GM06990 (cell line): Measurements from ENCODE around the gene AMDHD1.
A peak's percentile ranks its signal among the peaks of the same experiment; 100 is the strongest.

Experiments used
- DNase-seq: peaks from one replicate; pipeline ENCODE4 v3.0.0-alpha.2; 2011; ENCODE audit not compliant: insufficient read length; ENCODE audit errors: extremely low read depth
- H3K27me3 ChIP-seq: replicated peaks from 2 replicates; pipeline ENCODE4 v1.6.0; 2011; ENCODE audit warnings: low read length; ENCODE audit not compliant: control insufficient read depth, insufficient read depth
- H3K36me3 ChIP-seq: 2 replicates; pipeline ENCODE4 v1.5.1; 2011; ENCODE audit warnings: low read length; ENCODE audit not compliant: control insufficient read depth, insufficient read depth
- H3K4me3 ChIP-seq: replicated peaks from 2 replicates; pipeline ENCODE4 v1.5.1; 2011; ENCODE audit warnings: low read depth, mild to moderate bottlenecking, control low read depth, low read length
- TF ChIP-seq, protein P1 (sequence below): IDR thresholded peaks from 2 replicates; pipeline ENCODE4 v1.5.1; 2011; ENCODE audit warnings: low read length, control low read depth, mild to moderate bottlenecking, inconsistent platforms; ENCODE audit not compliant: insufficient read depth, poor library complexity, severe bottlenecking

Gene AMDHD1, protein sequence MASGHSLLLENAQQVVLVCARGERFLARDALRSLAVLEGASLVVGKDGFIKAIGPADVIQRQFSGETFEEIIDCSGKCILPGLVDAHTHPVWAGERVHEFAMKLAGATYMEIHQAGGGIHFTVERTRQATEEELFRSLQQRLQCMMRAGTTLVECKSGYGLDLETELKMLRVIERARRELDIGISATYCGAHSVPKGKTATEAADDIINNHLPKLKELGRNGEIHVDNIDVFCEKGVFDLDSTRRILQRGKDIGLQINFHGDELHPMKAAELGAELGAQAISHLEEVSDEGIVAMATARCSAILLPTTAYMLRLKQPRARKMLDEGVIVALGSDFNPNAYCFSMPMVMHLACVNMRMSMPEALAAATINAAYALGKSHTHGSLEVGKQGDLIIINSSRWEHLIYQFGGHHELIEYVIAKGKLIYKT

DNA sequence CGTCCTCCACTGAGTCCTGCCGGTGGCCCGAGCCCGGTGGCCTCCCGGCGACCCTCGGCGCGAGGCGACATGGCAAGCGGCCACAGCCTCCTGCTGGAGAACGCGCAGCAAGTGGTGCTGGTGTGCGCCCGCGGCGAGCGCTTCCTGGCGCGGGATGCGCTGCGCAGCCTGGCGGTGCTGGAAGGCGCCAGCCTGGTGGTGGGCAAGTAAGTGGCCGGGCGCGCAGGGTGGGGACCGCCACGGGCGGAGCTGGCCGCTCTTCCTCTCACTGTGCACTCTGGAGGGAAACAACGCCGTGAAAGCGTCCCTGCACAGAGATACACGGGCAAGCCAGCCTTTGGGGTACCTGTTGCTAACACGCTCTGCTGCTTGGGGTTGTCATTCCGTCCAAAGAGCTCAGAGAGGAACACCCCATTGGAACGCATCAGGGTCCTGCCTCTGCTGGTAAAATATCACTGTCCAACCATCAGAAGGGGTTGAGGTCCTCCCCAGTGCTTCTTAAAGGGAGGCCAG lies at the start of gene AMDHD1:
TSS of gene AMDHD1 (plus strand) at position 2 of the 513 bp plus-strand sequence. CDS start at position 70, 68 bp downstream.
- H3K36me3 ChIP-seq: no peaks in the 10 kb centered on the region
- H3K27me3 ChIP-seq: no peaks in the 10 kb centered on the region
- DNase-seq: peak; percentile 76
- TF ChIP-seq, protein P1, sequence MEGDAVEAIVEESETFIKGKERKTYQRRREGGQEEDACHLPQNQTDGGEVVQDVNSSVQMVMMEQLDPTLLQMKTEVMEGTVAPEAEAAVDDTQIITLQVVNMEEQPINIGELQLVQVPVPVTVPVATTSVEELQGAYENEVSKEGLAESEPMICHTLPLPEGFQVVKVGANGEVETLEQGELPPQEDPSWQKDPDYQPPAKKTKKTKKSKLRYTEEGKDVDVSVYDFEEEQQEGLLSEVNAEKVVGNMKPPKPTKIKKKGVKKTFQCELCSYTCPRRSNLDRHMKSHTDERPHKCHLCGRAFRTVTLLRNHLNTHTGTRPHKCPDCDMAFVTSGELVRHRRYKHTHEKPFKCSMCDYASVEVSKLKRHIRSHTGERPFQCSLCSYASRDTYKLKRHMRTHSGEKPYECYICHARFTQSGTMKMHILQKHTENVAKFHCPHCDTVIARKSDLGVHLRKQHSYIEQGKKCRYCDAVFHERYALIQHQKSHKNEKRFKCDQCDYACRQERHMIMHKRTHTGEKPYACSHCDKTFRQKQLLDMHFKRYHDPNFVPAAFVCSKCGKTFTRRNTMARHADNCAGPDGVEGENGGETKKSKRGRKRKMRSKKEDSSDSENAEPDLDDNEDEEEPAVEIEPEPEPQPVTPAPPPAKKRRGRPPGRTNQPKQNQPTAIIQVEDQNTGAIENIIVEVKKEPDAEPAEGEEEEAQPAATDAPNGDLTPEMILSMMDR: peak; percentile 12
- peak within 1 kb of the TSS; percentile 83 for H3K4me3 ChIP-seq

DNA sequence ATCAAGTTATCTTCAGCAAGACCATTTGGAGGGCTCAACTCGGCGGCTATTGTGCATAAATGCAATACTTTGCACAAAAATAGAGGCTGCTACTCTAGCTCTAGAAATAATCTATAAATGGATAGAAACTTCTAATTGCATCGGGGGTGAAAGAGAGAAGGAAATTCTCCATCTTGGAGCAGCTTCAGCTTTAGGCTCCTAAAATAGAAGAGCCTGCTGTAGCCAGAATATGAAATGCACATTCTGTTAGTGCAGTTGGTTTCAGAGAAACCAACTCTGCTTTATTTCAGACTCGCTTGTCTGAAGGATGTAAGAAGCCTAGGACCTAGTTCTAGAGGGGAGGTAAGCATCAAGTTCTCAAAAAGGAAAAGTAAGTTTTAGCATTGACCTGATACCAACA lies 46.3 kb upstream of the AMDHD1 start:
- TF ChIP-seq, protein P1: no peak
- Histone ChIP-seq H3K27me3 (no peaks in the 10 kb centered on the region), H3K4me3 (no peak overlapping the region), H3K36me3 (no peaks in the 10 kb centered on the region)
- DNase-seq: no peak

DNA sequence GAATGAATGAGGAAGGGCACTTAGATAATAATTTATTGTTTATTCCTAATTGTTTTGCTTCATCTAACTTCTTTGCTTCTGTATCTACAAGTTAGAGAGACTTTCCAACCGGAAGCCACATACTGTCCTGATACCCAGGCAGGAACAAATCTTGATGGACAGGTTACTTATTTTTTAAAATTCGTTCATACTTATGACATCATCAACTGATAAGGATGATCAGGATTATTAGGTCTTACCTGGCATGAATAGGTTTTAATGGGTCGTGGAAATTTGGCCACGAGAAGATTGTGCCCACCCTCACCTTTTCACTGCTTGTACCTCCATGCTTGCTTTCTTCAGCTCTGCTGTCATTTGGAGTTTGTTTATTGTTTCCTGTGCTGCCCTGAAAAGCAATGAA lies 45.0 kb upstream of the AMDHD1 start:
- no peak for DNase-seq
- no peaks in the 10 kb centered on the region for H3K36me3 ChIP-seq
- H3K27me3 ChIP-seq: no peaks in the 10 kb centered on the region
- H3K4me3 ChIP-seq: no peak overlapping the region
- TF ChIP-seq, protein P1: no peak

GRCh38 chr12:95908573-95908972 lies 34.6 kb upstream of the AMDHD1 start:
- H3K4me3 ChIP-seq: no peak overlapping the region
- no peaks in the 10 kb centered on the region for H3K36me3 ChIP-seq
- DNase-seq: no peak
- TF ChIP-seq, protein P1: no peak
- no peaks in the 10 kb centered on the region for H3K27me3 ChIP-seq

- H3K27me3 ChIP-seq: no peaks in the 10 kb centered on the region
- no peaks in the 10 kb centered on the region for H3K36me3 ChIP-seq
- H3K4me3 ChIP-seq: no peak overlapping the region
- TF ChIP-seq, protein P1: no peak
- DNase-seq: no peak
These were observed 33.3 kb upstream of the AMDHD1 start for GRCh38 chr12:95909871-95910270.
